ENCODE measurements around the gene PHAF1. TPM values are rescaled to one million over a fixed set of nuclear protein-coding genes. Genes with fewer than 3 reads are reported as not detected.

PHAF1 gene
- total RNA-seq, 5 donors from 2014 or later (not counting 1 experiment from before 2014, with no cell fraction given) = 19.4 to 23.0 (median 20.1) TPM

DNA sequence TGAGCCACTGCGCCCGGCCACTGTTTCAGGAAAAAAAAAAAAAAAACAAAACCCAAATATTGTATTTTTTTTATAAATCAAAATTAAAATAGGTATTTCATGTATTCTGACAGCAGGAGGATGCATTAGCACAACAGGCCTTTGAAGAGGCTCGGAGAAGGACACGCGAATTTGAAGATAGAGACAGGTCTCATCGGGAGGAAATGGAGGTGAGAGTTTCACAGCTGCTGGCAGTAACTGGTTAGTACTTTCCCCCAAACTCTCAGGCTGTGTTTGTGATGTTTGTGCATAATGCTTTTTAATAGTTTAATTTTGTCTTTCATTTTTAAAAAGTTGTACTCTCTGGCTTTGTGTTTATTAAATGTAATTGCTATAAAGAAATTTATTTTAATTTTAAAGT, 27.6 kb upstream of the PHAF1 start:
- WGBS (ENCODE audit: insufficient coverage) = 82% methylated on average over 3 of the region's 6 CpGs

DNA sequence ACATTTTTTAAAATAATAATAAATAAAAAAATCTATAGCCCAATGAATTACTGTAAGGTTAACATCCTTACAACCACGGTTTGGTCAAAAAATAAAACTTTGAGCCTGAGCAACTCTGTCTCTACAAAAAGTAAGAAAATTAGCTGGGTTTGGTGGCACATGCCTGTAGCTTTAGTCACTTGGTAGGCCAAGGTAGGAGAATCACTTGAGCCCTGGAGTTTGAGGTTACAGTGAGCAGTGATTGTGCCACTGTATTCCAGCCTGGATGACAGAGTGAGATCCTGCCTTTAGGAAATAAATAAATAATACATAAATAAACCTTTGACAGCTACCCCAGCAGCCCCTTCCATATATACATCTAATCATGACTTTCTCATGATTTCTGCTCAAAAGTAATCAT, 26.9 kb upstream of the PHAF1 start:
- Histone ChIP-seq H3K27me3 (replicated peaks in 1 of 2; ENCODE audit: control insufficient read depth in 2 of 2, extremely low read depth in 1 of 2, insufficient read depth in 2 of 2, low read length in 1 of 2) (no peaks in the 10 kb centered on the region), H3K9me3 (no peaks in the 10 kb centered on the region), H3K4me1 (ENCODE audit: control insufficient read depth in 1 of 2, extremely low read depth in 1 of 2, insufficient read depth in 2 of 2, low read length in 2 of 2) (no peaks in the 10 kb centered on the region), H3K27ac (ENCODE audit: low read length) (no peak overlapping the region), H3K4me3 (ENCODE audit: control insufficient read depth in 1 of 2, extremely low read depth in 1 of 2, low read length in 1 of 2) (no peak overlapping the region), H3K36me3 (ENCODE audit: control insufficient read depth in 2 of 2, extremely low read depth in 1 of 2, insufficient read depth in 1 of 2, low read length in 1 of 2) (peaks cover 3 to 22% of the 10 kb centered on the region in 2 donors)
- whole genome bisulfite sequencing (ENCODE audit: insufficient coverage) = no CpG with 5 or more reads among the region's 1 CpG
- Mint-ChIP-seq H3K27ac (no peak overlapping the region), H3K4me3 (no peak overlapping the region), H3K4me1 (peaks cover 0 to 15% (median 13%) of the 10 kb centered on the region in 3 donors), H3K27me3 (no peaks in the 10 kb centered on the region), H3K36me3 (peaks cover 18% of the 10 kb centered on the region), H3K9me3 (no peaks in the 10 kb centered on the region)
- POLR2A ChIA-PET = no interaction called here
- ATAC-seq (replicated peaks in 1 of 4) (no peak), DNase-seq (no peak)
- CTCF ChIA-PET = interaction anchor here (0.9 to 1.5 kb wide), 4 partner anchors 11 to 65 kb away, joined by 3 to 4 read pairs (median 4); no protein-coding TSS in a partner anchor

More for the DNA sequence above, 27.6 kb upstream of the PHAF1 start:
- H3K27me3 ChIP-seq (replicated peaks in 1 of 2; ENCODE audit: control insufficient read depth in 2 of 2, extremely low read depth in 1 of 2, insufficient read depth in 2 of 2, low read length in 1 of 2) = no peaks in the 10 kb centered on the region
- H3K4me1 ChIP-seq (ENCODE audit: control insufficient read depth in 1 of 2, extremely low read depth in 1 of 2, insufficient read depth in 2 of 2, low read length in 2 of 2) = no peaks in the 10 kb centered on the region
- Mint-ChIP-seq H3K36me3 (peaks cover 18% of the 10 kb centered on the region), H3K4me3 (no peak overlapping the region), H3K27ac (no peak overlapping the region), H3K27me3 (no peaks in the 10 kb centered on the region), H3K9me3 (no peaks in the 10 kb centered on the region), H3K4me1 (peaks cover 0 to 15% (median 13%) of the 10 kb centered on the region in 3 donors)
- CTCF ChIA-PET = interaction anchor here (0.6 to 1.5 kb wide), 9 partner anchors 11 to 85 kb away, joined by 3 to 5 read pairs (median 3); no protein-coding TSS in a partner anchor
- no peak overlapping the region for H3K27ac ChIP-seq (ENCODE audit: low read length)
- peaks cover 3 to 19% of the 10 kb centered on the region in 2 donors for H3K36me3 ChIP-seq (ENCODE audit: control insufficient read depth in 2 of 2, extremely low read depth in 1 of 2, insufficient read depth in 1 of 2, low read length in 1 of 2)
- no peaks in the 10 kb centered on the region for H3K9me3 ChIP-seq
- no peak overlapping the region for H3K4me3 ChIP-seq (ENCODE audit: control insufficient read depth in 1 of 2, extremely low read depth in 1 of 2, low read length in 1 of 2)
- POLR2A ChIA-PET = interaction anchor here in 1 of 2 donors (0.7 kb wide), 1 partner anchor 34 kb away, joined by 6 read pairs; no protein-coding TSS in a partner anchor
- ATAC-seq (replicated peaks in 1 of 4) = no peak
- DNase-seq = peak in 1 of 35 experiments; percentile 14

GRCh38 chr16:67084345-67085028, 25.3 kb upstream of the PHAF1 start:
- Mint-ChIP-seq H3K27ac (no peak overlapping the region), H3K4me3 (no peak overlapping the region), H3K27me3 (no peaks in the 10 kb centered on the region), H3K4me1 (peaks cover 0 to 20% (median 13%) of the 10 kb centered on the region in 3 donors), H3K9me3 (no peaks in the 10 kb centered on the region), H3K36me3 (peaks cover 18% of the 10 kb centered on the region)
- POLR2A ChIA-PET = interaction anchor here in 1 of 2 donors (0.6 kb wide), 1 partner anchor 56 kb away, joined by 4 read pairs; no protein-coding TSS in a partner anchor
- H3K9me3 ChIP-seq = no peaks in the 10 kb centered on the region
- no peak overlapping the region for H3K4me3 ChIP-seq (ENCODE audit: control insufficient read depth in 1 of 2, extremely low read depth in 1 of 2, low read length in 1 of 2)
- no peak for ATAC-seq (replicated peaks in 1 of 4)
- H3K27me3 ChIP-seq (replicated peaks in 1 of 2; ENCODE audit: control insufficient read depth in 2 of 2, extremely low read depth in 1 of 2, insufficient read depth in 2 of 2, low read length in 1 of 2) = no peaks in the 10 kb centered on the region
- CTCF ChIA-PET = no interaction called here
- peaks cover 0 to 21% of the 10 kb centered on the region in 2 donors for H3K36me3 ChIP-seq (ENCODE audit: control insufficient read depth in 2 of 2, extremely low read depth in 1 of 2, insufficient read depth in 1 of 2, low read length in 1 of 2)
- no peak for DNase-seq
- H3K27ac ChIP-seq (ENCODE audit: low read length) = no peak overlapping the region
- WGBS (ENCODE audit: insufficient coverage) = 60% methylated on average over 1 of the region's 4 CpGs
- no peaks in the 10 kb centered on the region for H3K4me1 ChIP-seq (ENCODE audit: control insufficient read depth in 1 of 2, extremely low read depth in 1 of 2, insufficient read depth in 2 of 2, low read length in 2 of 2)

- POLR2A ChIA-PET = interaction anchor here in 1 of 2 donors (0.6 to 1.4 kb wide), 2 partner anchors 12 to 82 kb away, joined by 3 to 6 read pairs; no protein-coding TSS in a partner anchor
Observed at GRCh38 chr16:67086822-67087221, 22.9 kb upstream of the PHAF1 start.

GRCh38 chr16:67087291-67087690, 22.4 kb upstream of the PHAF1 start:
- Histone ChIP-seq H3K36me3 (ENCODE audit: control insufficient read depth in 2 of 2, extremely low read depth in 1 of 2, insufficient read depth in 1 of 2, low read length in 1 of 2) (peaks cover 0 to 17% of the 10 kb centered on the region in 2 donors), H3K27me3 (replicated peaks in 1 of 2; ENCODE audit: control insufficient read depth in 2 of 2, extremely low read depth in 1 of 2, insufficient read depth in 2 of 2, low read length in 1 of 2) (no peaks in the 10 kb centered on the region), H3K27ac (ENCODE audit: low read length) (no peak overlapping the region), H3K4me3 (ENCODE audit: control insufficient read depth in 1 of 2, extremely low read depth in 1 of 2, low read length in 1 of 2) (no peak overlapping the region), H3K9me3 (no peaks in the 10 kb centered on the region), H3K4me1 (ENCODE audit: control insufficient read depth in 1 of 2, extremely low read depth in 1 of 2, insufficient read depth in 2 of 2, low read length in 2 of 2) (no peaks in the 10 kb centered on the region)
- no peak overlapping the region for H3K27ac Mint-ChIP-seq
- H3K9me3 Mint-ChIP-seq = no peaks in the 10 kb centered on the region
- no peak for DNase-seq
- POLR2A ChIA-PET = interaction anchor here in 1 of 2 donors (0.6 kb wide), 1 partner anchor 82 kb away, joined by 3 read pairs; no protein-coding TSS in a partner anchor
- peaks cover 2 to 17% (median 13%) of the 10 kb centered on the region in 3 donors for H3K4me1 Mint-ChIP-seq
- no CpG with 5 or more reads among the region's 1 CpG for WGBS (ENCODE audit: insufficient coverage)
- ATAC-seq (replicated peaks in 1 of 4) = no peak
- no peak overlapping the region for H3K4me3 Mint-ChIP-seq
- H3K36me3 Mint-ChIP-seq = peaks cover 14% of the 10 kb centered on the region
- CTCF ChIA-PET = interaction anchor here in 1 of 2 donors (0.9 to 1.1 kb wide), 2 partner anchors 14 to 69 kb away, joined by 3 to 4 read pairs; no protein-coding TSS in a partner anchor
- no peaks in the 10 kb centered on the region for H3K27me3 Mint-ChIP-seq

More at GRCh38 chr16:67086822-67087221, 22.9 kb upstream of the PHAF1 start:
- H3K4me3 ChIP-seq (ENCODE audit: control insufficient read depth in 1 of 2, extremely low read depth in 1 of 2, low read length in 1 of 2) = no peak overlapping the region
- no peaks in the 10 kb centered on the region for H3K4me1 ChIP-seq (ENCODE audit: control insufficient read depth in 1 of 2, extremely low read depth in 1 of 2, insufficient read depth in 2 of 2, low read length in 2 of 2)
- no peaks in the 10 kb centered on the region for H3K9me3 ChIP-seq
- H3K27me3 Mint-ChIP-seq = no peaks in the 10 kb centered on the region
- H3K36me3 Mint-ChIP-seq = peaks cover 11% of the 10 kb centered on the region
- CTCF ChIA-PET = interaction anchor here in 1 of 2 donors (0.9 to 1.1 kb wide), 2 partner anchors 15 to 69 kb away, joined by 3 to 4 read pairs; no protein-coding TSS in a partner anchor
- H3K27ac Mint-ChIP-seq = no peak overlapping the region
- DNase-seq (no peak), ATAC-seq (replicated peaks in 1 of 4) (no peak)
- no peak overlapping the region for H3K27ac ChIP-seq (ENCODE audit: low read length)
- H3K9me3 Mint-ChIP-seq = no peaks in the 10 kb centered on the region
- H3K4me3 Mint-ChIP-seq = no peak overlapping the region
- H3K27me3 ChIP-seq (replicated peaks in 1 of 2; ENCODE audit: control insufficient read depth in 2 of 2, extremely low read depth in 1 of 2, insufficient read depth in 2 of 2, low read length in 1 of 2) = no peaks in the 10 kb centered on the region
- H3K4me1 Mint-ChIP-seq = peaks cover 2 to 14% (median 13%) of the 10 kb centered on the region in 3 donors
- H3K36me3 ChIP-seq (ENCODE audit: control insufficient read depth in 2 of 2, extremely low read depth in 1 of 2, insufficient read depth in 1 of 2, low read length in 1 of 2) = peaks cover 0 to 21% of the 10 kb centered on the region in 2 donors

DNA sequence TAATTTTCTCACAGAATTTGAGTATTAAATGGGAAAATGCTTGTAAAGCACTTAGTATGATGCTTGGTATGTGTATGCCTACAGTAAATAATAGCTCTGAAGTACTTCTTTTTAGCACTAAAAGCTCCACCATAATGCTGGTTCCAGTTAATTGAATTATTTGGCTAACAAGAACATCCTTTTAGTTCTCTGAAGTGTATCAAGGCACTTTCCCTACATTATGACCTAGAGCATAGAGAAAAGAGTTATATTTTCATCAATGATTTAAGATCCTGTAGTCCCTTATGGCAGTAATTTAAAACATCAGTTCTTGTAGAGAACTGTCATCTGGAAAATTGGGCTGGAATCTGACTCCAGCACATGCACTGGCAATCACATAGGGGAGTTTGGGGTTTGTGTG, 21.9 kb upstream of the PHAF1 start:
- H3K4me3 Mint-ChIP-seq = no peak overlapping the region
- H3K36me3 Mint-ChIP-seq = peaks cover 14% of the 10 kb centered on the region
- no peak overlapping the region for H3K4me3 ChIP-seq (ENCODE audit: control insufficient read depth in 1 of 2, extremely low read depth in 1 of 2, low read length in 1 of 2)
- H3K4me1 ChIP-seq (ENCODE audit: control insufficient read depth in 1 of 2, extremely low read depth in 1 of 2, insufficient read depth in 2 of 2, low read length in 2 of 2) = no peaks in the 10 kb centered on the region
- ChIA-PET CTCF (interaction anchor here in 1 of 2 donors (0.5 to 1.1 kb wide), 2 partner anchors 14 to 58 kb away, joined by 4 read pairs; no protein-coding TSS in a partner anchor), POLR2A (no interaction called here)
- no peaks in the 10 kb centered on the region for H3K27me3 Mint-ChIP-seq
- peaks cover 0 to 17% of the 10 kb centered on the region in 2 donors for H3K36me3 ChIP-seq (ENCODE audit: control insufficient read depth in 2 of 2, extremely low read depth in 1 of 2, insufficient read depth in 1 of 2, low read length in 1 of 2)
- H3K27ac ChIP-seq (ENCODE audit: low read length) = no peak overlapping the region
- no peaks in the 10 kb centered on the region for H3K9me3 ChIP-seq
- H3K4me1 Mint-ChIP-seq = peaks cover 2 to 17% (median 13%) of the 10 kb centered on the region in 3 donors
- DNase-seq = no peak
- H3K9me3 Mint-ChIP-seq = no peaks in the 10 kb centered on the region
- no peaks in the 10 kb centered on the region for H3K27me3 ChIP-seq (replicated peaks in 1 of 2; ENCODE audit: control insufficient read depth in 2 of 2, extremely low read depth in 1 of 2, insufficient read depth in 2 of 2, low read length in 1 of 2)
- no peak overlapping the region for H3K27ac Mint-ChIP-seq
- no peak for ATAC-seq (replicated peaks in 1 of 4)
